ENCODE measurements around the gene PCYT2.

PCYT2 gene

GRCh38 chr17:81863833-81864768 is 47.1 kb downstream of the PCYT2 start:
- Mint-ChIP-seq H3K9me3 (no peaks in the 10 kb centered on the region), H3K4me1 (peaks cover 22% of the 10 kb centered on the region), H3K27ac (peak overlapping the region; percentile 92), H3K36me3 (peaks cover 8% of the 10 kb centered on the region), H3K27me3 (no peaks in the 10 kb centered on the region), H3K4me3 (no peak overlapping the region)
- no peak for DNase-seq (ENCODE audit: low spot score in 2 of 2)
- ATAC-seq (ENCODE audit: low read depth): no peak

GRCh38 chr17:81863123-81863675 is 48.0 kb downstream of the PCYT2 start:
- peaks cover 6% of the 10 kb centered on the region for H3K36me3 Mint-ChIP-seq
- H3K4me3 Mint-ChIP-seq: peak overlapping the region; percentile 72
- no peak for ATAC-seq (ENCODE audit: low read depth)
- H3K27me3 Mint-ChIP-seq: no peaks in the 10 kb centered on the region
- peaks cover 20% of the 10 kb centered on the region for H3K4me1 Mint-ChIP-seq
- no peaks in the 10 kb centered on the region for H3K9me3 Mint-ChIP-seq
- no peak for DNase-seq (ENCODE audit: low spot score in 2 of 2)
- H3K27ac Mint-ChIP-seq: peak overlapping the region; percentile 92

GRCh38 chr17:81860756-81861568 is 50.2 kb downstream of the PCYT2 start:
- Mint-ChIP-seq H3K36me3 (peaks cover 5% of the 10 kb centered on the region), H3K9me3 (no peaks in the 10 kb centered on the region), H3K27ac (peak overlapping the region; percentile 95), H3K27me3 (no peaks in the 10 kb centered on the region), H3K4me3 (peak overlapping the region; percentile 86), H3K4me1 (peaks cover 9% of the 10 kb centered on the region)
- DNase-seq (ENCODE audit: low spot score in 2 of 2) (peak; percentile 99), ATAC-seq (ENCODE audit: low read depth) (peak; percentile 76)

- Mint-ChIP-seq H3K27me3 (no peaks in the 10 kb centered on the region), H3K9me3 (no peaks in the 10 kb centered on the region), H3K4me1 (peaks cover 9% of the 10 kb centered on the region), H3K36me3 (peaks cover 5% of the 10 kb centered on the region), H3K4me3 (peak within 1 kb of the TSS; percentile 86), H3K27ac (peak within 1 kb of the TSS; percentile 95)
- DNase-seq (ENCODE audit: low spot score in 2 of 2) (no peak), ATAC-seq (ENCODE audit: low read depth) (peak; percentile 6)
Measured at GRCh38 chr17:81859906-81860755, 51.1 kb downstream of the PCYT2 start, which contains the start of gene P4HB. Gene P4HB, minus strand, starts transcription at chr17:81860535. Its CDS starts 64 bp downstream, at chr17:81860471.

- ATAC-seq (ENCODE audit: low read depth): no peak
- Mint-ChIP-seq H3K4me3 (peak overlapping the region; percentile 83), H3K4me1 (peaks cover 9% of the 10 kb centered on the region), H3K27ac (peak overlapping the region; percentile 51), H3K36me3 (peaks cover 5% of the 10 kb centered on the region), H3K27me3 (no peaks in the 10 kb centered on the region), H3K9me3 (no peaks in the 10 kb centered on the region)
- DNase-seq (ENCODE audit: low spot score in 2 of 2): no peak
Measured at GRCh38 chr17:81858967-81859905, 52.0 kb downstream of the PCYT2 start.

- no peak overlapping the region for H3K4me3 Mint-ChIP-seq
- H3K27me3 Mint-ChIP-seq: no peaks in the 10 kb centered on the region
- peaks cover 7% of the 10 kb centered on the region for H3K36me3 Mint-ChIP-seq
- no peak overlapping the region for H3K27ac Mint-ChIP-seq
- ATAC-seq (ENCODE audit: low read depth) (no peak), DNase-seq (ENCODE audit: low spot score in 2 of 2) (no peak)
- H3K9me3 Mint-ChIP-seq: no peaks in the 10 kb centered on the region
- peaks cover 9% of the 10 kb centered on the region for H3K4me1 Mint-ChIP-seq
Measured at GRCh38 chr17:81858170-81858966, 52.8 kb downstream of the PCYT2 start.

GRCh38 chr17:81854974-81855774 is 56.0 kb downstream of the PCYT2 start:
- DNase-seq (ENCODE audit: low spot score in 2 of 2): no peak
- Mint-ChIP-seq H3K27me3 (no peaks in the 10 kb centered on the region), H3K36me3 (peaks cover 14% of the 10 kb centered on the region), H3K9me3 (no peaks in the 10 kb centered on the region), H3K4me3 (no peak overlapping the region), H3K27ac (no peak overlapping the region), H3K4me1 (peaks cover 6% of the 10 kb centered on the region)
- ATAC-seq (ENCODE audit: low read depth): peak; percentile 52

- Mint-ChIP-seq H3K27me3 (no peaks in the 10 kb centered on the region), H3K36me3 (peaks cover 11% of the 10 kb centered on the region), H3K4me1 (no peaks in the 10 kb centered on the region), H3K27ac (no peak overlapping the region), H3K9me3 (no peaks in the 10 kb centered on the region), H3K4me3 (no peak overlapping the region)
- ATAC-seq (ENCODE audit: low read depth) (no peak), DNase-seq (ENCODE audit: low spot score in 2 of 2) (no peak)
Measured at GRCh38 chr17:81852237-81852636, 59.0 kb downstream of the PCYT2 start.

GRCh38 chr17:81851423-81851822 is 59.8 kb downstream of the PCYT2 start:
- Mint-ChIP-seq H3K4me1 (no peaks in the 10 kb centered on the region), H3K4me3 (no peak overlapping the region), H3K27ac (no peak overlapping the region), H3K9me3 (no peaks in the 10 kb centered on the region), H3K27me3 (no peaks in the 10 kb centered on the region), H3K36me3 (peaks cover 11% of the 10 kb centered on the region)
- DNase-seq (ENCODE audit: low spot score in 2 of 2) (no peak), ATAC-seq (ENCODE audit: low read depth) (no peak)

Data from memory B cell (primary cell).